GM20000 (cell line): ENCODE measurements around the gene VAMP7.
"Not testable (repeated sequence)": the region's sequence is repeated elsewhere in the genome, so short reads cannot be mapped to it uniquely, and the experiment has no call there.

Experiments used
- DNase-seq: peaks from one replicate; pipeline ENCODE4 v3.0.0; 2012; ENCODE audit warnings: low spot score
- CTCF ChIP-seq: IDR thresholded peaks from 2 replicates; pipeline ENCODE4 v1.5.1; 2012; ENCODE audit warnings: mild to moderate bottlenecking, control low read depth; ENCODE audit errors: extremely low read depth, missing control alignments

VAMP7 gene

GRCh38 chrX:155967653-155968325 lies 86.6 kb downstream of the VAMP7 start:
- DNase-seq, result no peak
- no peak for TF ChIP-seq CTCF

- TF ChIP-seq CTCF, result no peak
Measured at GRCh38 chrX:155968326-155968661, 87.1 kb downstream of the VAMP7 start.

GRCh38 chrX:155968791-155969190 lies 87.6 kb downstream of the VAMP7 start:
- no peak for TF ChIP-seq CTCF
- DNase-seq, result no peak

More at GRCh38 chrX:155968326-155968661, 87.1 kb downstream of the VAMP7 start:
- DNase-seq, result no peak

- not testable (repeated sequence) for DNase-seq
Measured at GRCh38 chrX:155971658-155972057, 90.5 kb downstream of the VAMP7 start.

GRCh38 chrX:155972241-155972640 lies 91.1 kb downstream of the VAMP7 start:
- not testable (repeated sequence) for DNase-seq

- no peak for DNase-seq
- TF ChIP-seq CTCF, result no peak
Measured at GRCh38 chrX:155983326-155983725, 102.2 kb downstream of the VAMP7 start.

GRCh38 chrX:155985208-155985607 lies 104.1 kb downstream of the VAMP7 start:
- TF ChIP-seq CTCF, result no peak
- no peak for DNase-seq

GRCh38 chrX:155986995-155987394 lies 105.8 kb downstream of the VAMP7 start:
- not testable (repeated sequence) for DNase-seq

- no peak for DNase-seq
- TF ChIP-seq CTCF, result no peak
Measured at GRCh38 chrX:155988859-155989258, 107.7 kb downstream of the VAMP7 start.
